HEK293 (cell line): ENCODE results near the gene SLC35F3.

Source experiments
- KLF9 ChIP-seq: fragments of 450-650 bp; formaldehyde crosslinking; IDR thresholded peaks from 2 replicates; pipeline ENCODE4 v1.5.1; 2016; ENCODE audit warnings: missing biosample characterization, missing genetic modification characterization, low read depth
- TCF7L2 ChIP-seq: IDR thresholded peaks from 2 replicates; pipeline ENCODE4 v1.6.1; 2011; ENCODE audit warnings: low read depth, mild to moderate bottlenecking, inconsistent platforms, low read length, moderate library complexity, borderline replicate concordance
- ZFHX2 ChIP-seq: fragments of 450-650 bp; formaldehyde crosslinking; conservative IDR thresholded peaks from 2 replicates; pipeline ENCODE4 v1.5.1; 2016; ENCODE audit warnings: missing biosample characterization, missing genetic modification characterization
- ZNF24 ChIP-seq: fragments of 450-650 bp; formaldehyde crosslinking; IDR thresholded peaks from 2 replicates; pipeline ENCODE4 v1.5.1; 2016; ENCODE audit warnings: missing biosample characterization, missing genetic modification characterization
- ZNF394 ChIP-seq: fragments of 450-650 bp; formaldehyde crosslinking; IDR thresholded peaks from 2 replicates; pipeline ENCODE4 v1.5.1; 2016; ENCODE audit warnings: missing biosample characterization, missing genetic modification characterization, mild to moderate bottlenecking, moderate library complexity, borderline replicate concordance
- ZNF423 ChIP-seq: fragments of 450-650 bp; formaldehyde crosslinking; IDR thresholded peaks from 2 replicates; pipeline ENCODE4 v1.5.1; 2016; ENCODE audit warnings: missing biosample characterization, missing genetic modification characterization
- ZNF629 ChIP-seq: fragments of 450-650 bp; formaldehyde crosslinking; IDR thresholded peaks from 2 replicates; pipeline ENCODE4 v1.5.1; 2017; ENCODE audit warnings: missing biosample characterization, missing genetic modification characterization
- ZNF776 ChIP-seq: fragments of 450-650 bp; formaldehyde crosslinking; IDR thresholded peaks from 2 replicates; pipeline ENCODE4 v1.5.0; 2017; ENCODE audit warnings: missing biosample characterization, missing genetic modification characterization, borderline replicate concordance
- TF ChIP-seq, protein P1 (sequence below): fragments of 450-650 bp; formaldehyde crosslinking; IDR thresholded peaks from 2 replicates; pipeline ENCODE4 v1.5.1; 2016; ENCODE audit warnings: missing biosample characterization, missing genetic modification characterization
- TF ChIP-seq, protein P2 (sequence below): fragments of 450-650 bp; formaldehyde crosslinking; IDR thresholded peaks from 2 replicates; pipeline ENCODE4 v1.5.1; 2016; ENCODE audit warnings: missing biosample characterization, missing genetic modification characterization
- TF ChIP-seq, protein P3 (sequence below): fragments of 450-650 bp; formaldehyde crosslinking; IDR thresholded peaks from 2 replicates; pipeline ENCODE4 v1.5.1; 2016; ENCODE audit warnings: missing biosample characterization, missing genetic modification characterization, low read depth
- TF ChIP-seq, protein P4 (sequence below): fragments of 450-650 bp; formaldehyde crosslinking; IDR thresholded peaks from 2 replicates; pipeline ENCODE4 v1.5.1; 2017; ENCODE audit warnings: missing biosample characterization, missing genetic modification characterization
- TF ChIP-seq, protein P5 (sequence below): fragments of 450-650 bp; formaldehyde crosslinking; IDR thresholded peaks from 2 replicates; pipeline ENCODE4 v1.5.1; 2017; ENCODE audit warnings: missing biosample characterization, missing genetic modification characterization

DNA sequence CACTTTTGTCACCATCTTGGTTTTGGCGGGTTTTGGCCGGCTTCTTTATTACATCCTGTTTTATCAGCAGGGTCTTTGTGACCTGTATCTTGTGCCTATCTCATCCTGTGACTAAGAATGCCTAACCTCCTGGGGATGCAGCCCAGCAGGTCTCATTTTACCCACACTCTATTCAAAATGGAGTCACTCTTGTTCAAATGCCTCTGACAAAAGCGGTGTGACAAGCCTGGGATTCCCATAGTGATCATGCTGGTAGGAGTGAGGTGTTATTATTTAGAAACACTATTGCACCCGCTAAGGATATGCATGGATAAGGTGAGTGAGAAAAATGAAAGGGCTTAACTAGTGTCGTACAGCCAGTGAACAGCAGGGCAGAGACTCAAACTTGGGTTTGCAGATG, 357.1 kb downstream of the SLC35F3 start:
- TF ChIP-seq, protein P1, sequence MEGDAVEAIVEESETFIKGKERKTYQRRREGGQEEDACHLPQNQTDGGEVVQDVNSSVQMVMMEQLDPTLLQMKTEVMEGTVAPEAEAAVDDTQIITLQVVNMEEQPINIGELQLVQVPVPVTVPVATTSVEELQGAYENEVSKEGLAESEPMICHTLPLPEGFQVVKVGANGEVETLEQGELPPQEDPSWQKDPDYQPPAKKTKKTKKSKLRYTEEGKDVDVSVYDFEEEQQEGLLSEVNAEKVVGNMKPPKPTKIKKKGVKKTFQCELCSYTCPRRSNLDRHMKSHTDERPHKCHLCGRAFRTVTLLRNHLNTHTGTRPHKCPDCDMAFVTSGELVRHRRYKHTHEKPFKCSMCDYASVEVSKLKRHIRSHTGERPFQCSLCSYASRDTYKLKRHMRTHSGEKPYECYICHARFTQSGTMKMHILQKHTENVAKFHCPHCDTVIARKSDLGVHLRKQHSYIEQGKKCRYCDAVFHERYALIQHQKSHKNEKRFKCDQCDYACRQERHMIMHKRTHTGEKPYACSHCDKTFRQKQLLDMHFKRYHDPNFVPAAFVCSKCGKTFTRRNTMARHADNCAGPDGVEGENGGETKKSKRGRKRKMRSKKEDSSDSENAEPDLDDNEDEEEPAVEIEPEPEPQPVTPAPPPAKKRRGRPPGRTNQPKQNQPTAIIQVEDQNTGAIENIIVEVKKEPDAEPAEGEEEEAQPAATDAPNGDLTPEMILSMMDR, result no peak
- TF ChIP-seq TCF7L2, result no peak
- no peak for TF ChIP-seq ZNF776 (tag by site-specific recombination)
- TF ChIP-seq ZNF423 (tag by site-specific recombination), result no peak
- TF ChIP-seq, protein P2, sequence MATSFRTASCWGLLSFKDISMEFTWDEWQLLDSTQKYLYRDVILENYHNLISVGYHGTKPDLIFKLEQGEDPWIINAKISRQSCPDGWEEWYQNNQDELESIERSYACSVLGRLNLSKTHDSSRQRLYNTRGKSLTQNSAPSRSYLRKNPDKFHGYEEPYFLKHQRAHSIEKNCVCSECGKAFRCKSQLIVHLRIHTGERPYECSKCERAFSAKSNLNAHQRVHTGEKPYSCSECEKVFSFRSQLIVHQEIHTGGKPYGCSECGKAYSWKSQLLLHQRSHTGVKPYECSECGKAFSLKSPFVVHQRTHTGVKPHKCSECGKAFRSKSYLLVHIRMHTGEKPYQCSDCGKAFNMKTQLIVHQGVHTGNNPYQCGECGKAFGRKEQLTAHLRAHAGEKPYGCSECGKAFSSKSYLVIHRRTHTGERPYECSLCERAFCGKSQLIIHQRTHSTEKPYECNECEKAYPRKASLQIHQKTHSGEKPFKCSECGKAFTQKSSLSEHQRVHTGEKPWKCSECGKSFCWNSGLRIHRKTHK (tag by site-specific recombination), result no peak
- TF ChIP-seq ZNF394 (tag by site-specific recombination), result no peak
- TF ChIP-seq ZNF24, result no peak
- TF ChIP-seq, protein P3, sequence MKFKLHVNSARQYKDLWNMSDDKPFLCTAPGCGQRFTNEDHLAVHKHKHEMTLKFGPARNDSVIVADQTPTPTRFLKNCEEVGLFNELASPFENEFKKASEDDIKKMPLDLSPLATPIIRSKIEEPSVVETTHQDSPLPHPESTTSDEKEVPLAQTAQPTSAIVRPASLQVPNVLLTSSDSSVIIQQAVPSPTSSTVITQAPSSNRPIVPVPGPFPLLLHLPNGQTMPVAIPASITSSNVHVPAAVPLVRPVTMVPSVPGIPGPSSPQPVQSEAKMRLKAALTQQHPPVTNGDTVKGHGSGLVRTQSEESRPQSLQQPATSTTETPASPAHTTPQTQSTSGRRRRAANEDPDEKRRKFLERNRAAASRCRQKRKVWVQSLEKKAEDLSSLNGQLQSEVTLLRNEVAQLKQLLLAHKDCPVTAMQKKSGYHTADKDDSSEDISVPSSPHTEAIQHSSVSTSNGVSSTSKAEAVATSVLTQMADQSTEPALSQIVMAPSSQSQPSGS (tag by site-specific recombination), result no peak
- TF ChIP-seq ZNF629 (tag by site-specific recombination), result no peak
- TF ChIP-seq, protein P4, sequence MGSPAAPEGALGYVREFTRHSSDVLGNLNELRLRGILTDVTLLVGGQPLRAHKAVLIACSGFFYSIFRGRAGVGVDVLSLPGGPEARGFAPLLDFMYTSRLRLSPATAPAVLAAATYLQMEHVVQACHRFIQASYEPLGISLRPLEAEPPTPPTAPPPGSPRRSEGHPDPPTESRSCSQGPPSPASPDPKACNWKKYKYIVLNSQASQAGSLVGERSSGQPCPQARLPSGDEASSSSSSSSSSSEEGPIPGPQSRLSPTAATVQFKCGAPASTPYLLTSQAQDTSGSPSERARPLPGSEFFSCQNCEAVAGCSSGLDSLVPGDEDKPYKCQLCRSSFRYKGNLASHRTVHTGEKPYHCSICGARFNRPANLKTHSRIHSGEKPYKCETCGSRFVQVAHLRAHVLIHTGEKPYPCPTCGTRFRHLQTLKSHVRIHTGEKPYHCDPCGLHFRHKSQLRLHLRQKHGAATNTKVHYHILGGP (tag by site-specific recombination), result no peak
- no peak for TF ChIP-seq ZFHX2 (tag by site-specific recombination)
- no peak for TF ChIP-seq KLF9 (tag by site-specific recombination)
- TF ChIP-seq, protein P5, sequence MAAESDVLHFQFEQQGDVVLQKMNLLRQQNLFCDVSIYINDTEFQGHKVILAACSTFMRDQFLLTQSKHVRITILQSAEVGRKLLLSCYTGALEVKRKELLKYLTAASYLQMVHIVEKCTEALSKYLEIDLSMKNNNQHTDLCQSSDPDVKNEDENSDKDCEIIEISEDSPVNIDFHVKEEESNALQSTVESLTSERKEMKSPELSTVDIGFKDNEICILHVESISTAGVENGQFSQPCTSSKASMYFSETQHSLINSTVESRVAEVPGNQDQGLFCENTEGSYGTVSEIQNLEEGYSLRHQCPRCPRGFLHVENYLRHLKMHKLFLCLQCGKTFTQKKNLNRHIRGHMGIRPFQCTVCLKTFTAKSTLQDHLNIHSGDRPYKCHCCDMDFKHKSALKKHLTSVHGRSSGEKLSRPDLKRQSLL (tag by site-specific recombination), result no peak
